Left lobe of liver (tissue), 2 donors: Measurements from ENCODE around the gene CRISP3. TPM values are rescaled to one million over a fixed set of nuclear protein-coding genes. Genes with fewer than 3 reads are reported as not detected.
"Not testable (repeated sequence)": the region's sequence is repeated elsewhere in the genome, so short reads cannot be mapped to it uniquely, and the experiment has no call there.

ENCODE experiments used
- ATAC-seq: fragments of 200-7000 bp; cut with Tn5 transposase; one replicate; pipeline ENCODE4 v1.9.1; 2020; ENCODE audit warnings: mild to moderate bottlenecking, moderate library complexity
- DNase-seq: peaks from one replicate; pipeline ENCODE4 v3.0.0-alpha.2; 2020; ENCODE audit warnings: low spot score
- total RNA-seq: library from RNA; stranded (reverse); gene quantifications from one replicate; pipeline ENCODE4 v1.2.1, GENCODE V29; 2021
- donor health status: DM: no; HTN: no; CAD: no; lungs with moderate emphysema.
- donor health status: DM: no; HTN: yes; CAD: no.

The CRISP3 gene, protein sequence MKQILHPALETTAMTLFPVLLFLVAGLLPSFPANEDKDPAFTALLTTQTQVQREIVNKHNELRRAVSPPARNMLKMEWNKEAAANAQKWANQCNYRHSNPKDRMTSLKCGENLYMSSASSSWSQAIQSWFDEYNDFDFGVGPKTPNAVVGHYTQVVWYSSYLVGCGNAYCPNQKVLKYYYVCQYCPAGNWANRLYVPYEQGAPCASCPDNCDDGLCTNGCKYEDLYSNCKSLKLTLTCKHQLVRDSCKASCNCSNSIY
- total RNA-seq, result 0.13 TPM

DNA sequence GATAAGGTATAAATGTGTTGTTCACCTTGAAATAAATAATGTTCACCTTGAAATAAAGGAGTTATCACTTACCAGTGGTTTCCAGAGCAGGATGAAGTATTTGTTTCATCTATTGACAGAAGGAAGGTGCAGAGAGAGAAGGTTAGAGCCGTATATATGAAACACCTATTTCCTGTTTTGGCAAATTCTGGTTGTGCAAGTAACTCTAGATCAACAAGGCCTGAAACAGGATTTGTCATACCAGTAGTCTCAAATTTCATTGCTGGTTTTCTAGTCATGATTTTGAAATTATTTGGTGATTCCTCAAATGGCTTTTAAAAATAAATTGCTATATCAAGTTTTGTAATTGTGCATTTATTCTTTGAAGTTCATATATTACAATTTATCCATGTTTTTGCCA, at the start of gene CRISP3:
Gene CRISP3 (minus strand): TSS at position 130 of the 400 bp plus-strand sequence. CDS start 21 bp downstream, at position 109.
- no peak for DNase-seq
- ATAC-seq, result no peak

DNA sequence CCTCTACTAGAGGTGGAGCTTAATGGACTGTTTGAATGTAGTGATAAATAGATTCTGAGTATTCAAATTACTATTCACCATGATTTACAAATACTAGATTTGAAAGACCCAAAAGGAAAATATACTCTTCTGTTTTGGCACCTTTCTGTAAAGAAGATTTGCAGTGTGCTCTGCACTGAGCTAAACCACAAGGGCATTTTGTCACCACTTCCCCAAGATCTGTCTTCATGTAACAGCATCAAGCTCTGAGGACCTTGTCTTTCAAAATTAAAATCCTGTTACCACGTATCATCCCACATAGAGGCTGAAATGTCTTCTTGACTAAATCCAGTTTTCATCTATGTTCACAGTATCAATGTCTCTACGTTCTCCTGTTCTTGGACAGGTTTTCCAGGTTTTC, 46.2 kb upstream of the CRISP3 start:
- ATAC-seq, result no peak
- no peak for DNase-seq

DNA sequence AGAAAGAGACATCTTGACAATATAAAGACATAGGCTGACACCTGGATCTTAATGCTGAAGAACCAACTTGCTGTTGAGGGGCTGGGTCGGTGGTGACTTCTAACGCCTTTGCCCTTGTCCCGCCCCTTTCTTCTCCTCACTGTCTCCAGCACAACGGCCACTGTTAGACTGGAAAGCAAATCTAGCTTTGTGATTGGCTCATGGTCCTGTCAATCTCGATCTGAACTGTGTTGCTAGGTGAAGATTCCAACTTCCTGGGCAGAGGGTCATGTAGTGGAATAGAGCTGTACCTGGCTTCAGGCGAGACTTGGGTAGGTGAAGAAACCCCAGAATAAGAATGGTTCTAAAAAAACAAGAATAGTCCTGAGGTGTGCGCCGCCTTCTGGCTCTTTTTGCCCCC, 43.0 kb upstream of the CRISP3 start, which contains the start of gene PGK2:
Gene PGK2 (minus strand): TSS at position 110 of the 400 bp plus-strand sequence. CDS start 98 bp downstream, at position 12.
- DNase-seq, result no peak

DNA sequence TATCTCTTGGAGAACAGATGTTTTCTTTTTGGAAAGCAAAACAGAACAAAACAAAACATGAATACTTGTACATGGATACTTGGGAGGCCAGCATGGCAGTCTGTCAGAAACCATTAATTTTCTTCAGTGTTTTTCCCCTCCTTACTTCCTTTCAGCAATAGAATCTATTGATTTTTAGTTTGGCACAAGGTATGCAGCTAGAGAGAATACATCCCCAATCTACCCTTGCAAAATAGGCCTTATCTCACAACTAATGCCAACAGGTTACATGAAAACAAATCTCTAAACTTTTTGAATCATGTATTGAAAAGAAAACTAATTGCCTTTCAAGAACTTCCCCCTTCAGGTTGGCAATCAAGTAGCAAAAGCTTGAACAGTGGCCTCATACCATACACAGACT, 40.1 kb upstream of the CRISP3 start:
- peak; percentile 65 for ATAC-seq
- no peak for DNase-seq

More for the DNA sequence above, 43.0 kb upstream of the CRISP3 start, which contains the start of gene PGK2:
- ATAC-seq, result no peak

DNA sequence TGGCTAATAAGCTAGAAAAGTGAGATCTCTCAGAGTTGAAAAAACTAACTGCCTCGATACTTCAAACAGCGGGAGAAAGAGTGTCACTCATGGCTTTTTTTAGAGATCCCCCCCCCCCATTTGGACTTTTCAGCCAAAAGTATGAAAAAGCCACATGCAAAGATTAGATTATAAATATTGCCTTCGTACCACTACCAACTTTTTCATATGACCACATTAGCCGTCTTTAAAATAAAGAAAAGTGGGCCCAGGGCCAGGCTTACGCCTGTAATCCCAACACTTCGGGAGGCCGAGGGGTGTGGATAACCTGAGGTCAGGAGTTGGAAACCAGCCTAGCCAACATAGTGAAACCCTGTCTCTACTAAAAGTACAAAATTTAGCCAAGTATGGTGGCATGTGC, 38.5 kb upstream of the CRISP3 start:
- no peak for ATAC-seq
- DNase-seq, result no peak

DNA sequence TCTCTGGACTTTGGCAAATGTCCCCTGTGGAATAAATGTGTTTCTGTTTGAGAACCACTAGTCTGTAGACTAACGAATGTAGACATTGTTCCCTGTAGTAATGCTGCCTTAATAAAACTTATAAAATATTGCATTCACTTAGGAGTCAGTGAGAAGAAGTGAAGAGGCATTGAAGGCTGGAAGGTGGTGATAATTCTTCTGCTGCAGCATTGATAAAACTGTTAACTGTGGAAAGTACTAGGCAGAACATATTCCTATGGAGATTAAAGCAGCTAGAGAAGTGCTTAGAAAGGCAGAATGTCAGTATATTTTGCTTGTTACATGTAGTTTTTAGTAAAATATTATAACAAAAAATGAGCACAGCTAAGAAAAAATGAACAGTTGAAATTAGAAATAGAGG, 38.1 kb upstream of the CRISP3 start:
- ATAC-seq, result no peak

DNA sequence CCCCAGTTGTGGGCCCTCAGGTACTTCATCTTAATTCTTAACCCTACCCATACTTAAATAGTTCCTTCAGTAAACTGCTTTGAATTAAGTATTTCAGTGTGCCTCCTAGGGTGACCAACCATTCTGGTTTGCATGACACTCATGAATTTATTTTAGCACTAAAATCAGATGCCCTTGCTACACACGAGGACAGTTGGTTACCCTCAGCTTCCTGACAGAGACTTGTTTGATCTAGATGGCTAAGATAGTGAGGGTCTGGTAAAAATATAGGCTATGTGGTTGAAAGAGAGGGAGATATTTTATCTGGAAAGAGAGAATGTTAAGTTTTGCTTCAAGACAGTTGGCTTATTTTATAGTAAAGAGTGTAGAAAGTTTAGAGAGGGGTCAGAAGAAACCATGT, 32.3 kb upstream of the CRISP3 start:
- ATAC-seq (no peak), DNase-seq (no peak)

More for the DNA sequence above, 38.1 kb upstream of the CRISP3 start:
- DNase-seq, result no peak

DNA sequence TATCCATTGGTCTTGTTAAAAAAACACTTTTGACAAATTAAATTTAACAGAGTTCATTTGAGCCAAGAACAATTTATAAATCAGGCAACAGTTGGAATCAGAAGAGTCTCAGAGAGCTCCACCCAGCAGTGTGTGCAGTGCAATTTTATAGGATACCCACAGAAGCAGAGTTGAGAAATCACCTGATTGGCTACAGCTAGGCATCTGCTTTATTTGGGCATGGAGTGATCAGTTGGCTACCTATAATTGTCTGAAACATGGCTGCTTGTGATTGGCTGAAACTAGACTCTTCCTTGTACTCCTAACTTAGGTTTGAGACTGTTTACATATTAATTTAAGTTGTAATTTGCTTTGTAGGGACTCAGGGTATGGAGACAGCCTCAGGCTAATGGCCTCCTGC, 30.9 kb upstream of the CRISP3 start:
- no peak for DNase-seq
- ATAC-seq, result no peak

DNA sequence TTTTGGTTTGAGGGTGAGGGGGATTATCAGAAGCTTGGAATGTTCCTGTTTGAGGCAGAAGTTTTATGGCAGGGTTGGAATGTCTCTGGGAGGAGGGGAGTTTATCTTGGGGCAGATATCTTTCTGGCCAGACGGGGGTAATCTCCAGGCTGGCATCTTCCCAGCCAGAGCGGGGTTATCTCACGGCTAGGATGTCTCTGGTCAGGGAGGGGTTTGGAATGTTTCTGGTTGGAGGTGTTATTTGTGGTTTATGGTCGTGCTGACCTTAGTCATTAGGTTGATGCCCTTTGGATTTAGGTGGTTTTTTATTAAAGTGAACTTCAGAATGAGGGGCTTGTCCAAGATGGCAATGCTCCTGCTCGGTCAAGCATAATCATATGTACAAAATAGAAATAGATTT, 28.1 kb upstream of the CRISP3 start:
- ATAC-seq (no peak), DNase-seq (no peak)

DNA sequence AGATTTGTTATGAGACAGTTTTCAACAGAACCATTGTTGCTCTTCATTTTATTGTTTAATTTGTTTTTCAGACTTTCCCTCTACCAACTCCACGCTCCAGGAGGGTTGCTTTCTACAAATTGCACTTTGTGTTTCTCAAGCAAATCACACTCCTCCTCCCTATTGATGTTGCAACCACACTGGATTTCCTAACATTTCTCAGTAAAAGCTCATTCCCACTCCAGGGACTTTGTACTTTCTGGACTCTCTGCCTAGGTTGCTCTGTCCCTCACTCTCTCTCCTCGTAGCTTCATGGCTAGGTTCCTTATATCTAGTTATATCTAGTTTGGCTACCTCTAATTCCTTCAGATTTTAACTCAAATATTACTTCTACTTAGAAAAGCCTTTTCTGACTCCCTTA, 22.6 kb upstream of the CRISP3 start:
- ATAC-seq, result peak; percentile 91
- peak; percentile 60 for DNase-seq

DNA sequence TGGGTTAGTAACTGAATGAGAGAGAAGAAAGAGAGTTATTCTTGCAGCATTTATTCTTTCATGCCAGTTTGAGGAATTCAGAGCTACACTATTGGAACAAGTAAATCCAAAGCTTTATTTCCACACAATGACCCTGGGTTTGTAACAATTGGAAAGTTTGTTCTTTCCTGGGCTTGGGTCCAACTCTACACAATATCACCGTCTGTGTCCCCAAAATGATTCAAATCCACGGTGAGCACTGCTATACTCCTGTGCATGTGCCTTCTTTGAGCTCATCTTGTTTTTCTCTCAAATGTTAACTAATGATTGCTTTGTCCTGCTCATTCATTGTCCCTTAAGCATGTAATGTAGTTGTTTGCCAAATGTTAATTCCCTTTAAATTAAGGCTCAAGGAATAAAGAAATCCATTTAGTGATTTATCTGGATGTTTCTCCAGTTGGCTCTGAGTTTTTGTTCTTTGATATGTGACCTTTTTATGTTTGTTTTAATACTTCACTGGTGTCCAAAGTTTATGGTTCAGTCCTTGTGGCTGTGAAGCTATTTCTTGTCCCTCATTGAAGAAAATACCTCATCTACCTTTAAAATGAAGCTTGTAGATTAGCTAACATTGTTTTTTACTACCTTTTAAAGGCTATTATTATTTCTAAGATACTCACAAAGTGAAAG, 20.5 kb upstream of the CRISP3 start:
- no peak for DNase-seq
- ATAC-seq, result peak; percentile 75

DNA sequence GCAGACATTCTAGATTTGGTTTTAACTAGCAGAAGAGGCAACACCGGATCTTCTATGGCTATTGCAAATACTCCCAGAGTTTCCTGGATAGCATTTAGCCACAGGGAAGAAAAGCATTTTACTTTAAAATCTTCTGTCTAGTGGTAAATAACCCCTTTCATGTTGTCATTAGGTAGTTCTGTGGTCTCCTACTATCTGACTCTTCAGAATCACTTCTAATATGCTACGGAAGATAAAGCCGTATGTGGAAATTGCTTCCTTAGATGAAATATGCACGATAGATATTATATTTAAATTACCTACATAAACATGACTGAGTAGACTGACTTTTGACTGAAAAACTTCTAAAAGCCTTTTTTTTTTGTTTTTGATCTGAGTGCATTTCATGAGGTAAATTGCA, 759 bp downstream of the CRISP3 start:
- DNase-seq (no peak), ATAC-seq (no peak)

DNA sequence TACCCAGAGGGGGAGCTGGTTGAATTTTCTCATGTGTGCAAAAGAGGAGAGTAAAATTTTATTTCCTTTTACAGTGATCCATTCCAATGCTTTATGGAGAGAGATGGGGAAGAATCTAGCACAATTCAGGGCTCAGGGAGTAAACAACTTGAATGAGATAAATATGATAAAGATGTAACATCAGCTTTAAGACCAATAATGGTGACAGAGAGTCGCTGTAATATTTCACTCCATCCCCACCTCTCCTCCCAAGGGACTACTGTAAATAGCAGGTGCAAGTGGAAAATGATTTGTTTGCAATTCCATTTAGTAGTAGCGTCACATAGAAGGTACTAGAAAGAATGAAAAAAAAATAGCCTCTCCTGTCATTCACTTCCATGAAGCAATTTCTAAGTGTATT, 4.8 kb downstream of the CRISP3 start:
- DNase-seq (no peak), ATAC-seq (no peak)

DNA sequence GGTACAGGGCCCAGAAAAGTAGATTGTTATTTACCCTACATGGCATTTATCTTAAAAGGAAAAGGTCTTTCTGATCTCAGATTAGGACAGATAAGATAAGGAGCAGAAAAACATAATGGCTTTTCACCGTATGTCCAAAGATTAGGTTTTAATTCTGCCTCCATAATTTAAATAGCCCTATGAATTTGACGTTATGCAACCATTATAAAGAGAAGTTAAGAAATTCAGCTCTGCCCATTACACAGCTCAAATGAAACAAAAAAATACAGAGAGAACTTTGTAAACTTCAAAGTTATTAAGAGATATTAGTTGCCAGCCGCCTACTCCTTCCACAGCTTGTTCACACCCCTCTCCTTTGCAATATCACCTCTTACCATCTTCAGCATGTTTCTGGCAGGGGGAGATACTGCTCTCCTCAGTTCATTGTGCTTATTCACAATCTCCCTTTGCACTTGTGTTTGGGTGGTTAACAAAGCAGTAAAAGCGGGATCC, 8.1 kb downstream of the CRISP3 start:
- DNase-seq, result no peak
- ATAC-seq, result no peak

DNA sequence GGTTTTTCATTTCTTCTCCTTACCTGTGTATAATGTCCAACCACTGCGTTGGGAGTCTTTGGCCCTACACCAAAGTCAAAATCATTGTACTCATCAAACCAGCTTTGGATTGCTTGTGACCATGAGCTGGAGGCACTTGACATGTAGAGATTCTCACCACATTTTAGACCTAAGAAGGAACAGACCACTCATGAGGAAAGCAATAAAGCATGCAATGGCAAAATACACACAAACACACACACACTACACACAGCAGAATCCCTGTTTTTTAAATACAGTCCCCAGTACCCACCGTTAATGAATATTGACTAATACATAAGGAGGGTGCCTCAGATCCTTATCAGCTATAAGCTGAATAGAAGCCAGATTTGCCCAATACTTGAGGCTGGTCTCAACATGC, 10.5 kb downstream of the CRISP3 start:
- DNase-seq, result no peak
- no peak for ATAC-seq

DNA sequence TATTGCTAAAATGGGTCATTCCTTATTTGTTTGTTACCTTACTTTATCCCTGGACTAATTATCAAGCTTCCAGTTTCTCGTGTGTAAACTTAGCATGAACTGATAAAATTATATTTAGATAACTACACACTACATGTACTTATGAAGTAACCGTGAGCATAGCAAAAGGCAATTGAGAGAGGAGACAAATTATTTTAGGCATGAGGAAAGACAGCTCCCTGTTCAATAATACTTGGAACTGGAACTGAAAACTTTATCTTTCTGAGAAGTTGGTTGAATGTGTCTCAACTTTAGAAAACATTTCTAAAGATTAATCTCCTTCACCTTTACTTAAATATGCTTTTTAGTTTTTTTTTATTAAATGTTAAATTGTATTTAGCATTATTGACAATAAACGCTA, 11.4 kb downstream of the CRISP3 start:
- ATAC-seq, result no peak
- DNase-seq, result no peak

DNA sequence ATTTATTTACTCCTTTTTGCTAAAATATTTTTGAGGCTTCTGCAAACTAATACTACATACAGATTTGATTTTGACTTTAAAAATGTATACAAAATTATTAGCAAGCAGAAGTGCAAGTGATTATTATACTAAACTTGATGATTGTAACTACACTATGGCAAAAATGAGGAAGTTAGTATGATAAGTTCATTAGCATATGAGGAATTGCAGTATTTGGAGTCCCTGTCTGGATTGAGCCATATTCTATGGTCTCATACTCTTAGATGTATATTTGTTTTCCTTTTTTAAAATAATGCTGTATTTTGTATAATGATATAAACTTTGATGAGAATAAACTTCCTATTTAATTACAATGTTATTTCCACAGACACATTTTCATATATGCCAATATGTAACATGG, 13.9 kb downstream of the CRISP3 start:
- DNase-seq (no peak), ATAC-seq (no peak)

DNA sequence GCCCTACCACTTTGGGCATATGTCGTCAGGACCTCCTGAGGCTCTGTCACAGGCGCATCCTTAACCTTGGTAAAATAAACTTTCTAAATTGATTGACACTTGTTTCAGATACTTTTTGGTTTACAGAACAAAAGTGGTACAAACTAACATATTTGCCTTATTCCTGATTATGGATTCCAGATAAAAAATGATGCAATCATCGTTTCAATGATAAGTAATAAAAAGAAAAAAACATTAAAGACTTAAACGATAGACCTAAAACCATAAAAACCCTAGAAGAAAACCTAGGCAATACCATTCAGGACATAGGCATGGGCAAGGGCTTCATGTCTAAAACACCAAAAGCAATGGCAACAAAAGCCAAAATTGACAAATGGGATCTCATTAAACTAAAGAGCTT, 20.3 kb downstream of the CRISP3 start:
- ATAC-seq, DNase-seq: not testable (repeated sequence)

DNA sequence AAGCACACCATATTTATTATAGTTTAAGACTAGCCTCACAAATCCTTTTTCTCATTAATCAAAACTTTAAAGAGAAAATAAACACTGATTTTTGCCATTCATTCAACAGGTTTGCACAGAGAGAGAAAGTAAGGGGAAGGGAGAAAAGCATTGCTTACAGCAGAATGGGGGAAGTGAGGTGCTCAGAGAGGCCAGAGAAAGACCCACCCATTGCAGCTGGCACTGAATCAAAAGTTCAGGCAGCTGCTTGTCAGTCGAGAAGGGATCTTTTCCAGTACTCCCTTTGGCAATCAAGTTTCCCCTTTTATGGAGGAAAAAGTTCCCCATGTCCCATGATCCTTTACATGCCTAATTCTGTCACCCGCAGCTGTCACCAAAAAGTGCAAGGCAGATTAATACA, 22.9 kb downstream of the CRISP3 start:
- ATAC-seq (no peak), DNase-seq (no peak)

DNA sequence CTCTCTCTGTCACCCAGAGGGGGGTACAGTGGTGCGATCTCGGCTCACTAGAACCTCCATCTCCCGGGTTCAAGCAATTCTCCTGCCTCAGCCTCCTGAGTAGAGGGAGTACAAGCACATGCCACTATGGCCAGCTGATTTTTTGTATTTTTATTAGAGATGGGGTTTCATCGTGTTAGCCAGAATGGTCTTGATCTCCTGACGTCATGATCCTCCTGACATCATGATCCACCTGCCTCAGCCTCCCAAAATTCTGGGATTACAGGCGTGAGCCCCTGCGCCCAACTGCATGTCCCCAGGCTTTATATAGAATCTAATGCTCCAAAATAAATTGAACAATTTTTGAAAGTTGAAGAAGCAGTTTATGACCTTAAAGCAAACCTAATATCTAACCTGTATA, 23.8 kb downstream of the CRISP3 start:
- ATAC-seq, result no peak
- DNase-seq, result no peak

DNA sequence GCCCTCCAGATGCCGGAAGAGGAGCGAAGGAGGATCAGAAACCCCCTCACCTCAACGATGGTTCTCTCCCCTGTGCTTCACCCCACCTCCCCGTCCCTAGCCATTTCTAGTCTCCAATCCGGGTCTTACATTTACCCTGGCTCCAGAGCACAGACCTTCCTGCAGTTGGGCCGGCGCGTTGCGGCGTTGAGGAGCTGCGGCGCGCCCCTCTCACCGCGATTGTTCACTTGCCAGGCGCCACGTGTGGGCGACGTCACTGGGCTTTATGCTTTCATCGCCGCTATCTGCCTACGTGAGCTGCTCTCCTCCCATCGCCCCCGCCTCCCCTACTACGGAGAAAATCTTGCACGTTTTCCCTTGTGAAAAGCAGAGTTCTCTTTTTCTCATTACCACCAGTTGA, 30.8 kb downstream of the CRISP3 start, which contains the start of gene CRISP2:
Gene CRISP2 (minus strand): TSS at position 198 of the 400 bp plus-strand sequence. CDS start 4,347 bp downstream, outside the sequence.
- ATAC-seq, result no peak
- no peak for DNase-seq

DNA sequence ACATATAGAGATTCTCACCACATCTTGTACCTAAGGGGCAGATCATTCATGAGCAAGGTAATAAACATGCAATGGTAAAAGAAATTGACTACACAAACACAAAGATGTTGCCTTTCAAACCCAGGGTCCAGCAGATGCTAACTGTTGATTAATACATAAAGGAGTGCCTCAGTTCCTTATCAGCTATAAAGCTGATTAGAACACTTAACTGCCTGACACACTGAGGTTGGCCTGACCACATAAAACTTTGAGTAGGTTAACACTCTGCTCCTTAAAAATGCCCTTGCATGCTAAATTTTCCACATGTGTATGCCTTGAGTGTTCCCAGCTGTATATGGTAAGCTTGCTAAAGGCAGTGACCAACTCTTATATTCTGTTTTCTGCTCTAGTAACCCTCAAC, 45.7 kb downstream of the CRISP3 start:
- ATAC-seq (no peak), DNase-seq (no peak)
